Urinary bladder (tissue), 4 donors: ENCODE measurements around the gene ZNF740. TPM values are rescaled to one million over a fixed set of nuclear protein-coding genes. Genes with fewer than 3 reads are reported as not detected.
A peak's percentile ranks its signal among the peaks of the same experiment; 100 is the strongest.

Experiments
- DNase-seq: peaks from one replicate; pipeline ENCODE4 v3.0.0-alpha.2; 2015; ENCODE audit errors: extremely low spot score
- H3K27ac ChIP-seq: one replicate; pipeline ENCODE4 v1.5.1; 2013; ENCODE audit warnings: low read depth, mild to moderate bottlenecking, moderate library complexity
- H3K36me3 ChIP-seq: one replicate; pipeline ENCODE4 v1.6.1; 2013; ENCODE audit warnings: mild to moderate bottlenecking, moderate library complexity; ENCODE audit not compliant: insufficient read depth
- H3K4me1 ChIP-seq: one replicate; pipeline ENCODE4 v1.6.1; 2013; ENCODE audit warnings: mild to moderate bottlenecking, moderate library complexity; ENCODE audit not compliant: insufficient read depth
- H3K4me3 ChIP-seq: one replicate; pipeline ENCODE4 v1.5.1; 2013; ENCODE audit warnings: low read depth, low read length
- WGBS: extraction: QIAGEN DNeasy Blood & Tissue Kit; methylation state at CpG from one replicate; pipeline ENCODE4 v1.1.7; 2013; 5-methylcytosine and 5-hydroxymethylcytosine counted together
- polyA plus RNA-seq: library from polyadenylated mRNA; stranded (reverse); fragments of 200-250 nt; gene quantifications from one replicate; pipeline ENCODE4 v1.2.3, GENCODE V29; 2013
- total RNA-seq: library from RNA; depleted of rRNA; stranded (reverse); fragments of >200 nt; gene quantifications from one replicate; pipeline ENCODE4 v1.2.3, GENCODE V29; 2014
- donor health status: healthy with polysubstance abuse.
- donor health status: healthy.

ZNF740 gene
- total and polyA plus RNA-seq, 2 donors: 13.5 to 22.9 TPM

GRCh38 chr12:53225635-53226424 lies 45.3 kb downstream of the ZNF740 start:
- H3K4me3 ChIP-seq: no peak overlapping the region
- H3K36me3 ChIP-seq: no peaks in the 10 kb centered on the region
- 83% methylated on average over 10 of the region's 10 CpGs for WGBS
- H3K4me1 ChIP-seq: no peaks in the 10 kb centered on the region
- no peak overlapping the region for H3K27ac ChIP-seq
- DNase-seq: no peak

GRCh38 chr12:53226815-53227214 lies 46.3 kb downstream of the ZNF740 start:
- H3K4me1 ChIP-seq: no peaks in the 10 kb centered on the region
- no peak overlapping the region for H3K27ac ChIP-seq
- 96% methylated on average over 4 of the region's 4 CpGs for WGBS
- no peaks in the 10 kb centered on the region for H3K36me3 ChIP-seq
- no peak for DNase-seq
- no peak overlapping the region for H3K4me3 ChIP-seq

- no peaks in the 10 kb centered on the region for H3K36me3 ChIP-seq
- no peak overlapping the region for H3K27ac ChIP-seq
- H3K4me3 ChIP-seq: no peak overlapping the region
- 96% methylated on average over 11 of the region's 11 CpGs for whole genome bisulfite sequencing
- no peaks in the 10 kb centered on the region for H3K4me1 ChIP-seq
- DNase-seq: no peak
These were observed 46.8 kb downstream of the ZNF740 start for GRCh38 chr12:53227341-53227740.

GRCh38 chr12:53227836-53228235 lies 47.3 kb downstream of the ZNF740 start:
- 79% methylated on average over 1 of the region's 1 CpG for WGBS
- DNase-seq: no peak
- H3K27ac ChIP-seq: no peak overlapping the region
- no peak overlapping the region for H3K4me3 ChIP-seq
- H3K4me1 ChIP-seq: no peaks in the 10 kb centered on the region
- H3K36me3 ChIP-seq: no peaks in the 10 kb centered on the region

- 76% methylated on average over 2 of the region's 2 CpGs for WGBS
- Histone ChIP-seq H3K27ac (no peak overlapping the region), H3K4me1 (no peaks in the 10 kb centered on the region), H3K36me3 (no peaks in the 10 kb centered on the region), H3K4me3 (no peak overlapping the region)
- DNase-seq: no peak
These were observed 48.9 kb downstream of the ZNF740 start for GRCh38 chr12:53229454-53229853.

- DNase-seq: no peak
- H3K27ac ChIP-seq: peak overlapping the region; percentile 68
- WGBS: 73% methylated on average over 10 of the region's 10 CpGs
- H3K4me3 ChIP-seq: peak overlapping the region; percentile 9
- no peaks in the 10 kb centered on the region for H3K4me1 ChIP-seq
- no peaks in the 10 kb centered on the region for H3K36me3 ChIP-seq
These were observed 49.8 kb downstream of the ZNF740 start for GRCh38 chr12:53230108-53230845.

- Histone ChIP-seq H3K27ac (peak overlapping the region; percentile 94), H3K4me1 (no peaks in the 10 kb centered on the region), H3K36me3 (no peaks in the 10 kb centered on the region), H3K4me3 (peak overlapping the region; percentile 60)
- no peak for DNase-seq
- WGBS: under 1% methylated on average over 9 of the region's 9 CpGs
These were observed 51.1 kb downstream of the ZNF740 start for GRCh38 chr12:53231671-53231920.

- 1% methylated on average over 42 of the region's 44 CpGs for WGBS
- H3K27ac ChIP-seq: peak within 1 kb of the TSS; percentile 94
- H3K36me3 ChIP-seq: no peaks in the 10 kb centered on the region
- DNase-seq: no peak
- H3K4me1 ChIP-seq: no peaks in the 10 kb centered on the region
- peak within 1 kb of the TSS; percentile 60 for H3K4me3 ChIP-seq
These were observed 51.6 kb downstream of the ZNF740 start, which contains the start of gene RARG for GRCh38 chr12:53231921-53232645. TSS of gene RARG (minus strand) at chr12:53232209. CDS start at chr12:53227545, 4,664 bp downstream.

GRCh38 chr12:53232646-53233461 lies 52.3 kb downstream of the ZNF740 start:
- no peaks in the 10 kb centered on the region for H3K4me1 ChIP-seq
- DNase-seq: no peak
- peak overlapping the region; percentile 60 for H3K4me3 ChIP-seq
- H3K36me3 ChIP-seq: no peaks in the 10 kb centered on the region
- 20% methylated on average over 11 of the region's 11 CpGs for WGBS
- peak overlapping the region; percentile 76 for H3K27ac ChIP-seq

- DNase-seq: no peak
- H3K27ac ChIP-seq: no peak overlapping the region
- H3K4me1 ChIP-seq: no peaks in the 10 kb centered on the region
- no peak overlapping the region for H3K4me3 ChIP-seq
- no peaks in the 10 kb centered on the region for H3K36me3 ChIP-seq
- whole genome bisulfite sequencing: 35% methylated on average over 7 of the region's 7 CpGs
These were observed 53.2 kb downstream of the ZNF740 start for GRCh38 chr12:53233671-53234121.

GRCh38 chr12:53234271-53234914 lies 53.9 kb downstream of the ZNF740 start:
- Histone ChIP-seq H3K36me3 (no peaks in the 10 kb centered on the region), H3K4me3 (no peak overlapping the region), H3K4me1 (no peaks in the 10 kb centered on the region), H3K27ac (no peak overlapping the region)
- DNase-seq: no peak
- WGBS: 12% methylated on average over 12 of the region's 12 CpGs

- H3K36me3 ChIP-seq: no peaks in the 10 kb centered on the region
- no peak overlapping the region for H3K27ac ChIP-seq
- no peak overlapping the region for H3K4me3 ChIP-seq
- no peaks in the 10 kb centered on the region for H3K4me1 ChIP-seq
- DNase-seq: no peak
- WGBS: 72% methylated on average over 3 of the region's 3 CpGs
These were observed 54.6 kb downstream of the ZNF740 start for GRCh38 chr12:53235164-53235563.
